Hematopoietic multipotent progenitor cell treated with erythropoietin and hydrocortisone succinate and interleukin-3 and kit ligand, for 17 days (in vitro differentiated cells): Measurements from ENCODE around the gene FCHO1.

Experiments used
- DNase-seq: peaks from one replicate; pipeline ENCODE4 v3.0.0-alpha.2; 2015; ENCODE audit warnings: low spot score

Gene FCHO1, protein sequence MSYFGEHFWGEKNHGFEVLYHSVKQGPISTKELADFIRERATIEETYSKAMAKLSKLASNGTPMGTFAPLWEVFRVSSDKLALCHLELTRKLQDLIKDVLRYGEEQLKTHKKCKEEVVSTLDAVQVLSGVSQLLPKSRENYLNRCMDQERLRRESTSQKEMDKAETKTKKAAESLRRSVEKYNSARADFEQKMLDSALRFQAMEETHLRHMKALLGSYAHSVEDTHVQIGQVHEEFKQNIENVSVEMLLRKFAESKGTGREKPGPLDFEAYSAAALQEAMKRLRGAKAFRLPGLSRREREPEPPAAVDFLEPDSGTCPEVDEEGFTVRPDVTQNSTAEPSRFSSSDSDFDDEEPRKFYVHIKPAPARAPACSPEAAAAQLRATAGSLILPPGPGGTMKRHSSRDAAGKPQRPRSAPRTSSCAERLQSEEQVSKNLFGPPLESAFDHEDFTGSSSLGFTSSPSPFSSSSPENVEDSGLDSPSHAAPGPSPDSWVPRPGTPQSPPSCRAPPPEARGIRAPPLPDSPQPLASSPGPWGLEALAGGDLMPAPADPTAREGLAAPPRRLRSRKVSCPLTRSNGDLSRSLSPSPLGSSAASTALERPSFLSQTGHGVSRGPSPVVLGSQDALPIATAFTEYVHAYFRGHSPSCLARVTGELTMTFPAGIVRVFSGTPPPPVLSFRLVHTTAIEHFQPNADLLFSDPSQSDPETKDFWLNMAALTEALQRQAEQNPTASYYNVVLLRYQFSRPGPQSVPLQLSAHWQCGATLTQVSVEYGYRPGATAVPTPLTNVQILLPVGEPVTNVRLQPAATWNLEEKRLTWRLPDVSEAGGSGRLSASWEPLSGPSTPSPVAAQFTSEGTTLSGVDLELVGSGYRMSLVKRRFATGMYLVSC

GRCh38 chr19:17751103-17751911, at the start of gene FCHO1:
TSS of gene FCHO1 (plus strand) at chr19:17751477. CDS start at chr19:17755165, 3,688 bp downstream.
- DNase-seq = no peak

DNA sequence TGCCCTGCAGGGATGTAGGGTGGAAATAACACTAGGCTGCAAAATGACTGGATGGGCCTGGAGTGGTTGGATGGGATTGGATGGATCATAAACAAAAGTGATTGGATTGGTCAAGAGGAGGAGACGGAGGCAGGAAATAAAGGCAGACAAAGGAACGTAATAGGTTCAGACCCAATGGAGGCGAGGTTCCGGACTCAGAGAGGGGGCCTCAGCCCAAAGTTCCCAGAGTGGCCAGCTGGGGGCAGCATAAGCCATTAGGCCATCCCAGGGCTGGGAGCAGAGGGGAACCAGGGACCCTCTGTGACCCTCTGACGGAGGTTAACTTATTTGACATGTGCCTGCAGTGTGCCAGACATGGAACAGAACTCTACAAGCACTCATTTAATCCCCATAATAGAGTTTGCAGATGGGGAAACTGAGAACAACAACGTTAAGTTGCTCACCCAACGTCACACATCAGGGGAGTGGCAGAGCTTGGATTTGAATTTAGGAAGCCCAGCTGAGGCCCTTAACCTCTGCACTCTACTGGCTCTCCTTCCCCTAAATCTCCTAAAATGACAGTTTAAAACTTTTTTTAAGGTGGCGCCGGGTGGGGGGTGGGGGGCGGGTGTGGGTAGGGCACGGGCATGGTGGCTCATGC, 47.3 kb upstream of the FCHO1 start:
- DNase-seq = peak; percentile 51

DNA sequence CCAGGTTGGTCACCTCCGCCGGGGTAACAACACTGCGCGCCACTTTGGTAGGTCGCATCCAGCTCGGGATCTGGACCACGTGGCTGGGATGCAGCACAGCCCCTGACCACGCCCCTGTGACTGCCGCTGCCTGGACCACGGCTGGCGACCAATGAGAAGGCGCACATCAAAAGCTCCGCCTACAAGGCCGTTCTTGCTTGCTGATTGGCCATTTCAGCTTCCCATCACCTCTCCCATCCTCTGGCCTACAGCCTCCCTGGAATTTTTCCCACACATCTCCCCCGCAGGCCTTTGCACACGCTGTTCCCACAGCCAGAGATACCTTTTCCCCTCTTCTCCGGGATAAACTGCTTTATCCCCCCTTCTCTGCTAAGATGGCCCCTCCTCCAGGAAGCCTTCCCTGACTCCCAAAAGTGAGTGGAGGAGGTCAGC, 44.5 kb upstream of the FCHO1 start:
- no peak for DNase-seq

- no peak for DNase-seq
Observed at GRCh38 chr19:17711851-17712250, 39.4 kb upstream of the FCHO1 start.

DNA sequence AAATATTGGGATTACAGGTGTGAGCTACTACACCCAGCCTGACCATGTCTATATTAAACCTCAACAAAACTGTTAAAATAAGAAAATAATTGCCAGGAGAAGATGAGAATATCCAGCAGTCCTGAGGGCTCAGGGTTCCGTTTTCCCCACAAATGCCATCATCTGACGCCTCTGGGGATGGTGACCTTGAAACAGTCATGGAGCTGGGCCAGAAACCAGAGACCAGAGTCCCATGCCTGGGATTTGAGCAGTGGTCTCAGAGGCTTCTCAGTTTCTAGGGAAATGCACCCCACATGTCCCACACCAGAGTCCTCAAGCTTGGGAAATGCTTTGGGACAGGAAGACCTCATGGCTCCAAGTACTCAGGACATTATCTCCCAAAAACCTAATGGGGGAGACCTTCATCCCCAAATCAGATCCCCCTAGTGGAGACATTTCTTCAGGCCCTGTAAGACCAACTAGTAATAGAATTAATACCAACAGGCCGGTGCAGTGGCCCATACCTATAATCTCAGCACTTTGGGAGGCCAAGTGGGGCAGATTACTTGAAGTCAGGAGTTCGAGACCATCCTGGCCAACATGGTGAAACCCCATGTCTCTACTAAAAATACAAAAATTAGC, 34.9 kb upstream of the FCHO1 start:
- DNase-seq = no peak

- DNase-seq = no peak
Observed at GRCh38 chr19:17718550-17718946, 32.7 kb upstream of the FCHO1 start.

DNA sequence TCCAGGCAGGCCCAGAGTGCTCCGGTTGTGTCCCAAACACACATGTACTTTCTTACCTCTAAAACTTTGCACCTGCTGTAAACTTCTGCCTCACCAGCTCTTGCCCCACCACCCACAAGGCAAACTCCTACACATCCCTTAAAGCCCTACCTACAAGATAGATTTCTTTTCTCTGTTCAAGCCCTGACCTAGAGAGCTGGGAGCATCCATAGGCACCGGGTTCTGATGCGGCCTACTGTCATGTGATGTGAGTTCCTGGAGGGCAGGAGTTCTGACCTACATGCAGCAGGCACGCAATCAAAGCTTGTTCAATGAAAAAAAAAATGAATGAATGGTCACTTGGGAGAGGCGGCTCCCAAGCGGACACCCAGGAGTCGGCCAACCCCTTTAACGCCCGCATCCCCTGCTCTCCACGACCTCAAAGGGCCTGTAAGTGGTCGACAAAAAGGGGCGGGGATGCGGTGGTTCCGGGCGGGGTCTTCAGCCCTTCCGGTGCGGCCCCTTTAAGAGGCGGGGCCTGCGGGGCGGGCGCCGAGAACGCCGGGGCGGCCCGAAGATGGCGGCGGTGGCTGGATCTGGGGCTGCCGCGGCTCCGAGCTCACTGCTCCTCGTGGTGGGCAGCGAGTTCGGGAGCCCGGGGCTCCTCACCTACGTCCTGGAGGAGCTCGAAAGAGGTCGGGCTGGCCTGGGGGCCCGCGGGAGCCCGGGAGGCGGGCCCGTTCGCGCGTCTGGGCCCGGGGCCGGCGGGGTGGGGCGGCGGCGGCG, 32.1 kb upstream of the FCHO1 start, which contains the start of gene MAP1S:
MAP1S (plus strand) TSS at position 534 of the 765 bp plus-strand sequence; CDS start at position 557, 23 bp downstream.
- peak; percentile 46 for DNase-seq

GRCh38 chr19:17719730-17720400, 31.4 kb upstream of the FCHO1 start:
- no peak for DNase-seq

GRCh38 chr19:17720440-17720839, 30.8 kb upstream of the FCHO1 start:
- DNase-seq = no peak

DNA sequence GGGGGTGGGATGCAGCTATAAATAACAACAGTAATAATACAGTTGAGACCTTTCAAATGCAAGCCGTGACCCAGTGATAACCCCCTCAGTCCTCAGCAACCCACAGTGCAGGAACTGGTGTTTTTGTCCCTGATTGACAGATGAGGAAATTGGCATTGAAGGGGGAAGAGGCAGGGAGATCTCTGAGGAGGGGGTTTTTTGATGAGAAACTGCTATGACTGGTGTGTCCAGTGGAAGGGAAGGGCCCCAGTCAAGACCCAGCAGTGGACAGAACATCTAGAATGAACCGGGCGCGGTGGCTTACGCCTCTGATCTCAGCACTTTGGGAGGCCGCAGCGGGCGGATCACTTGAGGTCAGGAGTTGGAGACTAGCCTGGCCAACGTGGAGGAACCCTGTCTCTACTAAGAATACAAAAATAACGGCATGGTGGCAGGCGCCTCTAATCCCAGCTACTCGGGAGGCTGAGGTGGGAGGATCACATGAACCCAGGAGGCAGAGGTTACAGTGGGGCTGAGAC, 30.1 kb upstream of the FCHO1 start:
- no peak for DNase-seq

DNA sequence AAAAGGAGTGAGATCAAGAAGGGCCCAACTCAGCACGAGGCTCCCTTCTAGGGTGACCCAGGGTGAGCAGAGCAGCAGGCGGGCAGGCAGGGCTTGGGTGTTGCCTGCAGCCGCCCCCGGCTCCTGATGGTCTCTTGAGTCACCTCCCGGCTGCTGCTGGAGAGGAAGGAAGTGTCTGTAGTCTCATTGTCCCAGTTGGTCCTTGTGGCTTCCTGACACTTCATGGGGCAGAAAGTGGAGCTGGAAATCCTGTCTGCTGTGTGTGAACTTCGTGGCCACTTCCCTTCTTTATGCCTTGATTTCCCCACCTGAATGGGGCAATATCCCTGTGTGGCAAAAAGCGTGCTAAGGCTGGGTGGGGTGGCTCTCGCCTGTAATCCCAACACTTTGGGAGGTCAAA, 29.5 kb upstream of the FCHO1 start:
- DNase-seq = no peak

- DNase-seq = no peak
Observed at GRCh38 chr19:17722655-17723240, 28.5 kb upstream of the FCHO1 start.

- DNase-seq = no peak
Observed at GRCh38 chr19:17724655-17725054, 26.6 kb upstream of the FCHO1 start.

DNA sequence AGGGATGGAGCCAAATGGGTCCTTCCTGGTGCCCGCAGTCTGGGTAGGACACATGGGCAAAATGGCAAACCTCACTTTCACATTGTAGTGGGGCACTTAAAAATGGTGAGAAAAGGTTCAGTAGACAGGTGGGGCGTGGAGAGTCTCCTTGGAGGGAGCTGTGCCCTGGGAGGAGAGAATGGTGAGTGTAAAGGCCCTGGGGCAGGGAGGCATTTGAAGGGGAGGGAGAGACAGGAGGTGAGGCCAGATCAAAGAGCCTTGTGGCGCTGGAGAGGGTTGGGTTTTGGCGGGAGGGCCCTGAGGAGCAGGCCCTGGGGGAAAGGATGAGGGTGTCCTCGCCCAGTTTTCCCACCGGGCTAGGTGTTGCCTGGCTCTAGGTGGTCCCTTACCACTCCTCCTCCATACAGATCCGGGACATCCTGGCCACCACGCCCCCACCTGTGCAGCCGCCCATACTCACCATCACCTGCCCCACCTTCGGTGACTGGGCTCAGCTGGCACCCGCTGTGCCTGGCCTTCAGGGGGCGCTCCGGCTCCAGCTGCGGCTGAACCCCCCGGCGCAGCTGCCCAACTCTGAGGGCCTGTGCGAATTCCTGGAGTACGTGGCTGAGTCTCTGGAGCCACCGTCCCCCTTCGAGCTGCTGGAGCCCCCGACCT, 25.7 kb upstream of the FCHO1 start:
- no peak for DNase-seq

DNA sequence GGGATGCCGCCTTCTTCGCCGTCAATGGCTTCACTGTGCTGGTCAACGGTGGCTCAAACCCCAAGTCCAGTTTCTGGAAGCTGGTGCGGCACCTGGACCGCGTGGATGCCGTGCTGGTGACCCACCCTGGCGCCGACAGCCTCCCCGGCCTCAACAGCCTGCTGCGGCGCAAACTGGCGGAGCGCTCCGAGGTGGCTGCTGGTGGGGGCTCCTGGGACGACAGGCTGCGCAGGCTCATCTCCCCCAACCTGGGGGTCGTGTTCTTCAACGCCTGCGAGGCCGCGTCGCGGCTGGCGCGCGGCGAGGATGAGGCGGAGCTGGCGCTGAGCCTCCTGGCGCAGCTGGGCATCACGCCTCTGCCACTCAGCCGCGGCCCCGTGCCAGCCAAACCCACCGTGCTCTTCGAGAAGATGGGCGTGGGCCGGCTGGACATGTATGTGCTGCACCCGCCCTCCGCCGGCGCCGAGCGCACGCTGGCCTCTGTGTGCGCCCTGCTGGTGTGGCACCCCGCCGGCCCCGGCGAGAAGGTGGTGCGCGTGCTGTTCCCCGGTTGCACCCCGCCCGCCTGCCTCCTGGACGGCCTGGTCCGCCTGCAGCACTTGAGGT, 25.0 kb upstream of the FCHO1 start:
- DNase-seq = no peak

GRCh38 chr19:17726964-17727773, 24.1 kb upstream of the FCHO1 start:
- DNase-seq = no peak

- no peak for DNase-seq
Observed at GRCh38 chr19:17727843-17728242, 23.4 kb upstream of the FCHO1 start.
